ENCODE results near the gene KIAA1958. TPM values are rescaled to one million over a fixed set of nuclear protein-coding genes. Genes with fewer than 3 reads are reported as not detected.
A peak's percentile ranks its signal among the peaks of the same experiment; 100 is the strongest.

The KIAA1958 gene
- total and polyA plus RNA-seq, 2 of the 4 experiments (the other 2 are of a cell fraction), result 0.65 to 1.8 TPM

DNA sequence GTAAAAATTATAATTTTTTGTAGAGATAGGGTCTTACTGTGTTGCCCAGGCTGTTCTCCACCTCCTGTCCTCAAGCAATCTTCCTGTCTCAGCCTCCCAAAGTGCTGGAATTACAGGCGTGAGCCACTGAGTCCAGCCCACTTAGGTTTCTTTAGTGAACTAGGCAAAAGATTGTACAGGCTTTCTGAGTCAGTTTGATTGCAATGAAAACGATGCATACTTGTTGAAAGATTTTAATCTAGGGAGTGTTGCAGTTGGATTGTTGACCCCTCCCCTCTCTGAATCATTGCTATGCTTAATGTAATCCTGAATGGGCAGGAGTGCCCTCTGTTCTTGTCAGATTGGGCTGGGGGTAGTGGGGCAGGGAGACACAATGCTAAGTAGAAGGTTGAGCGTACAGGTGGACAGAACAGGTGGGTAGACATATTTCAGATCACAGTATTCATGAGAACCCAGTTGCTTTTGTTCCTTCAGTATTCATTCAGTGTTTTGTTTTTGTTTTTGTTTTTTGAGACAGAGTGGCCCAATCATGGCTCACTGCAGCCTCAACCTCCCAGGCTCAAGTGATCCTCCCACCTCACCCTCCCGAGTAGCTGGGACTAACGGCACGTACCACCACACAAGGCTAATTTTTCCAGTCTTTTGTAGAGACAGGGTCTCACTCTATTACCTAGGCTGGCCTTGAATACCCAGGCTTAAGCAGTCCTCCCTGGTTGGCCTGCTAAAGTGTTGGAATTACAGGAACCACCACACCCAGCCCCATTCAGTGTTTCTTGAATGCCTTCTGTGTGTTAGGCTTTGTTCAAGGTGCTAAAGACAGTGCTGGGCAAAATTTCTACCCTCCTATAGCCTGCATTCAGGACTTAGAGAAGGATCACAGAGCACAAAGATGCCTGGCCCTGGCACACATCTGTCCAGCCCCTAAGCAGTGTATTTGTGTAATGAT lies 70.1 kb downstream of the KIAA1958 start:
- no peak overlapping the region for H3K14ac ChIP-seq (replicated peaks; ENCODE audit: low read depth, low read length)
- peak overlapping the region; percentile 4; the same call in 1 of the 3 replicates for H2BK15ac ChIP-seq (ENCODE audit: low read depth, low read length)
- H3K23ac ChIP-seq (ENCODE audit: low read depth, low read length), result no peak overlapping the region
- H3K27me3 ChIP-seq (ENCODE audit: control insufficient read depth, insufficient read depth, low read length), result no peaks in the 10 kb centered on the region
- peaks cover 12% of the 10 kb centered on the region for H3K4me1 ChIP-seq (ENCODE audit: control insufficient read depth, insufficient read depth, low read length)
- TF ChIP-seq CEBPB (IDR thresholded peaks at IDR 0.05; ENCODE audit: low read depth, low read length) (peak; percentile 16; the same call in 1 of the 2 replicates), MXI1 (IDR thresholded peaks at IDR 0.05; ENCODE audit: borderline replicate concordance, low read depth, low read length) (no peak)
- no peaks in the 10 kb centered on the region for H4K20me1 ChIP-seq (ENCODE audit: insufficient read depth, low read length)
- 0 out of 4 replicates have a peak overlapping the region, but pooled peaks of 1 of the 2 experiments have one; percentile 22 for H4K8ac ChIP-seq (ENCODE audit: low read depth in 2 of 2, low read length in 2 of 2)
- dilution Hi-C loops (cut with HindIII; ENCODE audit: low sequenced_read_pairs, unreplicated experiment) (no loop called here), in situ Hi-C loops (cut with MboI; ENCODE audit: low sequenced_read_pairs) (no loop called here), intact Hi-C loops (cut with micrococcal nuclease) (loop anchor here (5.0 kb wide), 1 partner anchor 69 kb away; the partner anchor contains the start of gene KIAA1958)
- BruUV-seq (replicated peaks), result no TSS peak
- no peak overlapping the region for H3K56ac ChIP-seq (ENCODE audit: extremely low read depth, insufficient read depth, low read length)
- H4K91ac ChIP-seq (ENCODE audit: insufficient read depth, low read depth, low read length), result no peak overlapping the region
- H3K9me3 ChIP-seq (ENCODE audit: control insufficient read depth, insufficient read depth, low read length), result no peaks in the 10 kb centered on the region
- H2AK5ac ChIP-seq (ENCODE audit: low read depth, low read length), result peak overlapping the region; percentile 56; the same call in 1 of the 2 replicates
- H2BK120ac ChIP-seq (ENCODE audit: low read depth, low read length), result peak overlapping the region; percentile 82; the same call in 1 of the 2 replicates
- H3K4me3 ChIP-seq (ENCODE audit: insufficient read depth, low read depth, low read length), result no peak overlapping the region
- no peak overlapping the region for H2AFZ ChIP-seq (replicated peaks; ENCODE audit: low read length, poor library complexity)
- H2AK9ac ChIP-seq (replicated peaks; ENCODE audit: low read depth, low read length, poor library complexity), result no peak overlapping the region
- H2BK20ac ChIP-seq (ENCODE audit: low read depth, low read length), result peak overlapping the region; percentile 36
- peak overlapping the region; percentile 4; the same call in 1 of the 2 replicates for H3K4me2 ChIP-seq (ENCODE audit: low read depth, low read length)
- no peak overlapping the region for H3K27ac ChIP-seq (ENCODE audit: insufficient read depth, low read length)
- no peaks in the 10 kb centered on the region; a peak in 1 of 4 replicates for H3K79me1 ChIP-seq (ENCODE audit: low read depth in 1 of 2, low read length in 2 of 2)
- no peak overlapping the region; the same call in 1 of the 2 replicates for H3K18ac ChIP-seq (ENCODE audit: low read depth, low read length)
- no peak overlapping the region for H3K9ac ChIP-seq (ENCODE audit: low read depth, low read length)
- DNase-seq (peak; percentile 75), ATAC-seq (ENCODE audit: low read depth) (peak; percentile 81)
- POLR2A ChIA-PET (ENCODE audit: unreplicated experiment), result interaction anchor here (0.5 kb wide), 1 partner anchor 9 kb away, joined by 5 read pairs; no protein-coding TSS in a partner anchor
- H2BK5ac ChIP-seq (ENCODE audit: low read depth, low read length, poor library complexity, severe bottlenecking), result peak overlapping the region; percentile 64
- peak overlapping the region; percentile 13; the same call in 1 of the 2 replicates for H4K5ac ChIP-seq (ENCODE audit: low read depth, low read length)
- CTCF ChIA-PET, result no interaction called here
- peaks cover 9% of the 10 kb centered on the region; the same call in 1 of the 2 replicates for H3K9me1 ChIP-seq (ENCODE audit: insufficient read depth, low read length)
- no peaks in the 10 kb centered on the region for H3K36me3 ChIP-seq (ENCODE audit: control insufficient read depth, insufficient read depth, low read length)
- H3K4ac ChIP-seq (ENCODE audit: low read depth, low read length), result peak overlapping the region; percentile 28; the same call in 1 of the 2 replicates
- no CpG with 5 or more reads among the region's 6 CpGs for WGBS, 2 experiments (ENCODE audit: extremely low coverage in 2 of 2, insufficient read length in 1 of 2)
